T-helper 1 cell treated with Interleukin-12 subunit alpha and Interleukin-12 subunit beta and Interleukin-4 antibody, amounts not matched to agents 30 ng/mL and 1 ng/mL, for 36 hours (primary cell): Measurements from ENCODE around the gene MED22. TPM values are rescaled to one million over a fixed set of nuclear protein-coding genes. Genes with fewer than 3 reads are reported as not detected.
"Not testable (repeated sequence)": the region's sequence is repeated elsewhere in the genome, so short reads cannot be mapped to it uniquely, and the experiment has no call there.

Experiments
- intact Hi-C: fragments of 100-400 bp; cut with micrococcal nuclease; formaldehyde crosslinking; loops from one replicate; pipeline ENCODE4 v1.15.1; 2024
- total RNA-seq: library from RNA; stranded (reverse); gene quantifications from 2 replicates; pipeline ENCODE4 v1.2.3, GENCODE V29; 2022

MED22 gene
- total RNA-seq, 1 donor from 2014 or later: 31.4 TPM

- intact Hi-C loops: loop anchor here (10.0 kb wide), 1 partner anchor 145 kb away; no protein-coding TSS in a partner anchor
These were observed 7.7 kb downstream of the MED22 start for GRCh38 chr9:133340256-133340655.

DNA sequence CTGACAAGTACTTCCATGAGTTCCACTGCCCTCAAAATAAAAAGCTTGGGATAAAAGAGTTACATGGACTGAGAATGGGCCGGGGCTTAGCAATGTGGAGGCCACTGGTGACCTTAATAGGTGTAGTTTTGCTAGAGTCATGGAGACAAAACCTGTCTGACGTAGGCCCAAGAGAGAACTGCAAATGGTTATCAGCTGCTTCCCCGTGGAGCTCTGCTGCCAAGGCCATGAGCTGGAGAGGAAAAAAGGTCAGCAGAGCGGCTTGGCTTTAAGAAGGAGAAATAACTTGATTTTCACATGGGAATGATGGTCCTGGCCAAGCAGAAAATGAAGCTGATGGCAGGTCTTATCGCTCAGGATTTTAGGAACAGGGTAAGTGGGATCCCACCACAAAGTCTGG lies 8.3 kb downstream of the MED22 start:
- intact Hi-C loops: loop anchor here (10.0 kb wide), 1 partner anchor 145 kb away; no protein-coding TSS in a partner anchor

- intact Hi-C loops: loop anchor here (1.0 kb wide), 7 partner anchors 12 to 150 kb away; partner anchors contain the start of genes CACFD1, MED22, REXO4 and RPL7A
These were observed 11.8 kb downstream of the MED22 start, which contains the start of gene SURF6 for GRCh38 chr9:133335924-133336811. TSS of gene SURF6 (minus strand) at chr9:133336188. CDS start at chr9:133336132, 56 bp downstream.

DNA sequence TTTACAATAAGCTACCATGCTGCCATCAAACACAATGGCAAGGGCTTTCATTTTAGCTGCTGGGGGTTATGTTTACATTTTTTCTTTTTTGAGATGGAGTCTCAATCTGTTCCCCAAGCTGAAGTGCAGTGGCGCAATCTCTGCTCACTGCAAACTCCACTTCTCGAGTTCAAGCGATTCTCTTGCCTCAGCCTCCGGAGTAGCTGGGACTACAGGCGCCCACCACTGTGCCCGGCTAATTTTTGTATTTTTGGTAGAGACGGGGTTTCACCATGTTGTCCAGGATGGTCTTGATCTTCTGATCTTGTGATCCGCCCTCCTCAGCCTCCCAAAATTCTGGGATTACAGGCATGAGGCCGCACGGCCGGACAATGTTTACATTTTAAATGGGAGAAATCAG lies 13.0 kb downstream of the MED22 start:
- intact Hi-C loops: not testable (repeated sequence)

DNA sequence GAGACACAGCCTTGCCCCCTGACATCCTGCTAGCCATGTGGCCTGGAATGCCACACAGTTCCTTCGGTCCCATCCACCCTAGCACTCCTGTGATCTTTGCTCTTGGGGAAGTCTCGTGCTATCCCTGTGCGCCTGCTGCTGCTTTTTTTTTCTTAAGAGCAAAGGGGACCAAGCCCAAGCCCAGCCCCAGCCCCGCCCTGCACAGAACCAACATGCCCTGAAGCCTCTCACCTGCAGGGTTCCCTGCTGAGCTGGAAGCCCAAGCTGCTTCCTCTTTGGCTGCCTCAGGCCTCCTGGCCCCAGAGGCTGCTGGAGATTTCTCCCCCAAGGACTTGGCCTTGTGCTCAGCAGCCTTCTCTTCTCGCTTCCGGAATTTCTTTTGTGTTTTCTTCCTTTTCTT lies 13.8 kb downstream of the MED22 start:
- intact Hi-C loops: no loop called here

DNA sequence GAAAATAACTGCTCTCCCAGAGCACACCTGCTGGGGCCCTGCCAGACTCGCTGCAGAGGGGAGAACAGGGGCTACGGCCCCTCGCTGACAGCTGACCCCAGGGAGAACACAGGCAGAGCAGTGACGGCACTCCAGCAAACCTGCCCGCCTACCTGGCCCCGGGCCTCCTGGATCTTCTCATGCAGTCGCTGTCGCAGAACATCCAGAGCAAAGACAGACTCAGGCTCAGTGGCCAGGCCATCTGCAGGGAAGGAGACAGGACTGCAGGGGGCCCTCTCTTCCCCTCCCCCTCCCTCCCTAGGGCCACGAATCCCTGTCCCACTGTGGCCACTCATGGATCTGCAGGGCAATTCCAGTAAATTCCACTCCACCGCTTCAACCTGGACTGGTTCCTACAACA lies 14.4 kb downstream of the MED22 start:
- intact Hi-C loops: no loop called here

DNA sequence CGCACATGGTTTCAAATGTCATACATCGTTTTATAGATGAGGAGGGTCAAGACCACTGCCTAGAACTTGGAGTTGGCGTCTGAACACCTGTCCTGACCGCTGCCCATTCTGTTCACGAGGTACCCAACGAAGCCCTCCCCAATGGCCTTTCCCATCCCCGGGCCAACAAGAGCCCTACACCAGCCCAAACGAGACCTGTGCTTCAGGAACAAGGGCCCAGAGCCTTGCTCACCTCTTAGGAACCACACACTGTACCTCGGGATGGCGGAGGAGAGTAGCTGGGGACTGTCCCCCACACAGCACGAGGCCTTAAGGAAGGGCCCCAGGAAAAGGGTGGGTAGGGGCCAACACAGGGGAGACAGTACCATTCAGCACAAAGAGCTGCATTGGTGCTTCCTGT lies 14.9 kb downstream of the MED22 start:
- intact Hi-C loops: no loop called here

GRCh38 chr9:133332381-133332730 lies 15.6 kb downstream of the MED22 start:
- intact Hi-C loops: no loop called here

DNA sequence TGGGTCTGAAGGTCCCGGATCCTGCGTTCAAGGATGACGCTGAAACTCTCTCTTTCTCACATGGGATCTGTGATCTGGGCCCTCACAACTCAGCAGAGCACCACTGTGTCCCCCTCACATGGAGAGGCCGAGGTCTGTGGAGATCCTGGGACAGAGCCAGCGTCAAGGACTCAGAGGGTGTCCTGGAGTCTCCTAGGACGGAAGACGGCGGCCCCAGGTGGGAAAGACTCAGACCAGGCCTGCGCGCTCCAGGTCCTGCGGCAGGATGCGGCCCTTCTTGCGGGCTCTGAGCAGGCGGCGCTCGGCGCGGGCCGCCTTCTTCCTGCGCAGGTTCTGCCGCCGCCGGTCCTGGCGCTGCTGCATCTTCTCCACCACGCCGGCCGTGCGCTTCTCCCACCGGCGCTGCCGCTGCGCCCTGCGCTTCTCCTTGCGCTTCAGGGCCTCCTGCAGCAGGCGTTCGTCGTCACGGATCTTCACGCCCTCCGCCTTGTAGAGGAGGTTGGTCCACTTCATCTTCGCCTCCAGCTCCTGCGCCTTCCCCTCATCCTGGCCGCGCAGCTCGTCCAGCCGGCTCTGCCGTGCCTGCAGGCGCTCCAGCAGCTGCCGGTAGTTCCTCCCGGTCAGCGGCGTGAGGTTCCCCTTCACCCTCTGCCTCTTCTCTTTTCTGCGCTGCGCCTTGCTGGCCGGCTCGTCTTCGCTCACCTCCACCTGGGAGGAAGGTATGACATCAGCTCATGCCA lies 16.1 kb downstream of the MED22 start:
- intact Hi-C loops: no loop called here

DNA sequence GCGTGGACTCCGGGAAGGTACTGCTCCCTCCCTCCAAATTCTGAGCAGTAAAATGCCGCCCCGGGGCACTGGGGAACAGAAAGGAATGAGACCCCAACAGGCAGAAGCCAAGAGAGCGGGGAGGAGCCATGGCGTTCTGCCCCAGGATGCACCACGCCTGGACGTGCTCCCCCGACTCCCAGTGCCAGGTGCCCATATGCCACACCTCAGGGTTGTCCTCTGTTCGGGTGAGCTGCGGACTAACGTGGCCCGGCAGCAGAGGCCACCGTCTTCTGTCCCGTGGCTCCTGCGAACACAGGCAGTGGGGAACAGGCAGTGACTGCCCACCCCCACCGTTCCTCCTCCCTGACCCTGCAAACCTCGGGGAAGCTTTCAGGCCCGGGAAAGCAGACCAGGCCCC lies 16.7 kb downstream of the MED22 start:
- intact Hi-C loops: no loop called here

- intact Hi-C loops: loop anchor here (1.0 to 2.0 kb wide), 2 partner anchors 90 to 143 kb away; no protein-coding TSS in a partner anchor
These were observed 18.4 kb downstream of the MED22 start for GRCh38 chr9:133329306-133330156.

DNA sequence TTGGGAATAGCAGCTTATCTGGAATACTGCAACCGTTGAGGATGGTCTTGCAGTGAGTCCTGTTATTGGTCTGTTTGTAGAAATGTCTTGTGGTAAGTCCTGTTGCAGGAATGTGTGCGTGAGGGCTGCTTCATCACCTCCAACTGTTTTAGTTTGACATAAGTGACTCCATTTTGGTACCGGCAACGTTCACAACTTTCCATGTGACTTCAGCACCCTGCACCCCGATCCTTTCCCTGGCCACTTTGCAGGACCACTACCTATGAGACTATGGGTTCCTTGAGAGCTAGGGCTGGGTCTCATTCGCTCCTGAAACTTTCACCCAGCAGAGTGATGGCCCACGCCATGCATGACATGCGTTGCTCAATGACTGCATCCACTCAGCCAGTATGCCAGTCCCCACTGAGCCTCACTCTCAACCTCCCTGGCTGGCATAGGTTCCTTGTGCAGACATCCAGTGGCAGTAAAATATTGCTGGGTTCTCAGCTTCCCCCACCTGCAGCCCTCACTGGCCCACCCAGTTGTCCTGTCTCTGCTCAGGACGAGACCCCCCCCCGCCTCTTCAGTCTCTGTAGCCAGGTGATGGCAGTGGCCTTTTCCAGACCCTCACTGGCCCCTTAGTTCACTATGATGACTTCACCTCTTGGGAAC lies 20.0 kb downstream of the MED22 start:
- intact Hi-C loops: loop anchor here (2.0 kb wide), 1 partner anchor 141 kb away; no protein-coding TSS in a partner anchor

- intact Hi-C loops: not testable (repeated sequence)
These were observed 20.9 kb downstream of the MED22 start for GRCh38 chr9:133327021-133327420.

- intact Hi-C loops: no loop called here
These were observed 23.8 kb downstream of the MED22 start for GRCh38 chr9:133323991-133324703.

DNA sequence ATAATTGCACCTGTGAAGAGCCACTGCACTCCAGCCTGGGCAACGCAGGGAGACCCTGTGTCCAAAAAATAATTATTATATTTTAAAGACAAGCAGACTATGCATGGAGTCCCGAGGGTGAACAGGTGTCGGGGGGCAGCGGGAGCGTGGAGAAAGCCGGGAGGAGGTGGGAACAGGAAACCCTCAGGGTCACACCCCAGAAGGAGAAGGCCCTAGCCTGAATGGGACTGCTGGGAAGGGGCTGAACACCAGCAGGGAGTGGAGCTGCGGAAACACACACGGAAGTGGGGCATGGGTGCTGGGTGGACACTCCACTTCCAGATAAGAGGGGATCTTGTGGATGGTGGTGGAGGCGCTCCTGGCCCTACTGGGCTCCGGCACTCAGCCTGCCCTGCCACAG lies 24.7 kb downstream of the MED22 start:
- intact Hi-C loops: no loop called here

DNA sequence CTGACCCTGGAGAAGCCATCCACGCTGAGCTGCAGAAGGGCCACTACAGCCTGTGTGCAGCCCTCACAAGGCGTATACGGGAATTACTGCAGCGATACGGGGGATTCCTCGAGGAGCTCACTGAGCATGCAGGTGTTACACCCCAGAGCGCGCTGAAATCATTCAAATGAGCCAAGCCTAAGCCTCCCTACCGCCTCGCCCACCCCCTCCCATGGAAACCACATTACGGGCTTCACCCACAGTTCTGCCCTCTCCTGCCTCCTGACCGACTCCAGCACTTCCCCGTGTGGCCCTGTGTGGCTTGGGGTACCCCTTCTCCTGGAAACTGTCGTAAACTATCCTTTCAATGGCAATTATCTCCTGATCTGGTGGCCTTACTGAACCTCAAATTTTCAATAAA lies 25.2 kb downstream of the MED22 start:
- intact Hi-C loops: no loop called here

GRCh38 chr9:133321411-133321935 lies 26.5 kb downstream of the MED22 start:
- intact Hi-C loops: no loop called here

DNA sequence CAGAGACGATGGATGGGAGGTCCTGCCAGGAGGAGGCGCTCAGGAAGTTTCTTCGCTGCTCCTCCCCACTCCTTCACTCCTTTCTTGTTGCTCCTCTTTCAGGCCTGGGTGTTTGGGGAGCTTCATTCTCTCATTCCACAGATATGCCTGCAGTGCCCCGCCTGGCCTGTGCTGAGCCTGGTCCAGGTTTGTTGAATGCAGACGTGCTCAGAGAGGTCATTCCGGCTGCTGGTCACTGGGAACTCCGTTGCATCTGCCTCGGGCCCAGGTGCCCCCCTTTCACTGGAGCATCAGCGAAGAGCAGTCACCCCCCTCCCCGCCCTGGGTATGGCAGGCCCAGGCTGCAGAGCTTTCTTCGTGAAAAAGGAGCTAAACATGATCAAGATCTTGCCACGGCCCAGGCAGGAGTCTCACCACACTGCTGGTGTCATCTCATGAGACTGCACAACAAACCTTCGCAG lies 27.5 kb downstream of the MED22 start:
- intact Hi-C loops: no loop called here

GRCh38 chr9:133317551-133317950 lies 30.4 kb downstream of the MED22 start:
- intact Hi-C loops: not testable (repeated sequence)

GRCh38 chr9:133315997-133316396 lies 31.9 kb downstream of the MED22 start:
- intact Hi-C loops: no loop called here
